Heart left ventricle (tissue), 13 donors: Measurements from ENCODE around the gene KCNAB1.

ENCODE experiments used
- POLR2A ChIP-seq, 2 donors: fragments of 450-650 bp; IDR thresholded peaks; one replicate each; pipeline ENCODE4 v1.6.1; 2017; ENCODE audit warnings: antibody characterized with exemption in 2 of 2, mild to moderate bottlenecking in 2 of 2, moderate library complexity in 2 of 2
- TF ChIP-seq, protein P1 (sequence below), 12 donors: fragments of 200-600 bp; sonication (generic) in 4 of 12; IDR thresholded peaks; one replicate each; pipeline versions ENCODE4 v1.5.0 to v1.8.0; 2018 to 2022; ENCODE audit warnings: antibody characterized with exemption in 12 of 12, mild to moderate bottlenecking in 5 of 12
- donor health status: ischemic (EF 13 %, LVEDD 7.1; RV severe dilation, severe dysfunction).
- donor health status: DM: no; HTN: yes; CAD: no.
- donor health status: DM: no; HTN: no; CAD: no.
- donor health status: ischemic (EF 25% LVEDD 6.9; RV normal size, moderate dysfunction).
- donor health status: ischemic (EF 25% LVEDD 5.7; RV mildly dilated, moderate dysfunction).
- donor health status: ischemic (EF 35%, LVEDD 5.7; RV mildly dilated, moderate dysfunction).
- donor health status: nonischemic (EF 11% LVEDD 7.7; RV severe dilation, severe dysfunction).
- donor health status: DM: yes; HTN: yes; CAD: no.
- donor health status: PGD.
- donor health status: ischemic (EF 29% LVEDD 5.4; RV normal size, mild dysfunction).
- donor health status: nonischemic (EF 23%, LVEDD 6.1; RV moderate dilation, normal function).

DNA sequence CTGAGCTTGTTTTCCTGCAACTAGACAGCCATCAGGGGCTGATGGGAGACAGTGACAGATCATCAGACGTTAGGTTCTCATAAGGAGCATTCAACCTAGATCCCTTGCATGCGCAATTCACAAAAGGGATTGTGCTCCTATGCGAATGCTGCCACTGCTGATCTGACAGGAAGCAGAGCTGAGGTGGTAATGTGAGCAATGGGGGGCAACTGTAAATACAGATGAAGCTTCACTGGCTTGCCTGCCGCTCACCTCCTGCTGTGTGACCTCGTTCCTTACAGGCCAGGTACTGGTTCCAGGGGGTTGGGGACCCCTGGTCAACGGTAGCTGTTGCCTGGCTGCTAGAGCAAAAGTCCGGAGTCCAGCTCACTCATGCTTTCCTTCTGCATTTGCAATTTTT lies 26.4 kb upstream of the KCNAB1 start:
- TF ChIP-seq, protein P1, sequence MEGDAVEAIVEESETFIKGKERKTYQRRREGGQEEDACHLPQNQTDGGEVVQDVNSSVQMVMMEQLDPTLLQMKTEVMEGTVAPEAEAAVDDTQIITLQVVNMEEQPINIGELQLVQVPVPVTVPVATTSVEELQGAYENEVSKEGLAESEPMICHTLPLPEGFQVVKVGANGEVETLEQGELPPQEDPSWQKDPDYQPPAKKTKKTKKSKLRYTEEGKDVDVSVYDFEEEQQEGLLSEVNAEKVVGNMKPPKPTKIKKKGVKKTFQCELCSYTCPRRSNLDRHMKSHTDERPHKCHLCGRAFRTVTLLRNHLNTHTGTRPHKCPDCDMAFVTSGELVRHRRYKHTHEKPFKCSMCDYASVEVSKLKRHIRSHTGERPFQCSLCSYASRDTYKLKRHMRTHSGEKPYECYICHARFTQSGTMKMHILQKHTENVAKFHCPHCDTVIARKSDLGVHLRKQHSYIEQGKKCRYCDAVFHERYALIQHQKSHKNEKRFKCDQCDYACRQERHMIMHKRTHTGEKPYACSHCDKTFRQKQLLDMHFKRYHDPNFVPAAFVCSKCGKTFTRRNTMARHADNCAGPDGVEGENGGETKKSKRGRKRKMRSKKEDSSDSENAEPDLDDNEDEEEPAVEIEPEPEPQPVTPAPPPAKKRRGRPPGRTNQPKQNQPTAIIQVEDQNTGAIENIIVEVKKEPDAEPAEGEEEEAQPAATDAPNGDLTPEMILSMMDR (IDR thresholded peaks at IDR 0.05): no peak
- no peak for TF ChIP-seq POLR2A (IDR thresholded peaks at IDR 0.05)
